Stomach (tissue), 9 donors: ENCODE data around the gene BCR. TPM values are rescaled to one million over a fixed set of nuclear protein-coding genes. Genes with fewer than 3 reads are reported as not detected.

ENCODE experiments used
- DNase-seq, 2 donors: peaks; one replicate each; pipeline versions ENCODE4 v3.0.0 to v3.0.0-alpha.2; 2013 to 2019
- H3K27ac ChIP-seq, 5 donors: fragments of 200-600 bp in 4 of 5; sonication (generic) in 4 of 5; one replicate each; pipeline ENCODE4 v1.5.1; 2013 to 2019; ENCODE audit warnings: mild to moderate bottlenecking in 1 of 5, moderate library complexity in 1 of 5
- H3K27me3 ChIP-seq, 3 donors: fragments of 200-600 bp; sonication (generic); one replicate each; pipeline ENCODE4 v1.5.1; 2017 to 2019; ENCODE audit warnings: mixed run types in 1 of 3
- H3K36me3 ChIP-seq, 4 donors: fragments of 200-600 bp; sonication (generic); 1 replicate in 3 of 4; 2 replicates in 1 of 4; pipeline ENCODE4 v1.5.1; 2016 to 2019
- H3K4me1 ChIP-seq, 4 donors: fragments of 200-600 bp; sonication (generic); one replicate each; pipeline ENCODE4 v1.5.1; 2016 to 2019
- H3K4me3 ChIP-seq, 4 donors: fragments of 200-600 bp; sonication (generic) in 3 of 4; one replicate each; pipeline ENCODE4 v1.5.1; 2016 to 2019; ENCODE audit warnings: mild to moderate bottlenecking in 1 of 4
- H3K9me3 ChIP-seq, 4 donors: fragments of 200-600 bp; sonication (generic); one replicate each; pipeline ENCODE4 v1.5.1; 2016 to 2019
- EP300 ChIP-seq: sonication (generic); formaldehyde crosslinking; IDR thresholded peaks from one replicate; pipeline ENCODE4 v1.6.1; 2017; ENCODE audit warnings: antibody characterized with exemption
- POLR2A ChIP-seq, 4 donors: fragments of 450-650 bp; IDR thresholded peaks; one replicate each; pipeline ENCODE4 v1.6.1; 2016; ENCODE audit warnings: antibody characterized with exemption in 4 of 4, control low read depth in 2 of 4, mild to moderate bottlenecking in 1 of 4, moderate library complexity in 1 of 4
- POLR2AphosphoS5 ChIP-seq, 3 donors: sonication (generic); formaldehyde crosslinking; IDR thresholded peaks; one replicate each; pipeline ENCODE4 v1.6.1; 2016; ENCODE audit warnings: antibody characterized with exemption in 3 of 3
- WGBS, 5 donors: extraction: QIAGEN DNeasy Blood & Tissue Kit in 3 of 5; methylation state at CpG; one replicate each; pipeline versions ENCODE4 v1.1.5 to v1.1.7; 2013 to 2018; 5-methylcytosine and 5-hydroxymethylcytosine counted together
- intact Hi-C: fragments of 100-400 bp; cut with DNase I; formaldehyde crosslinking; loops from one replicate; pipeline ENCODE4 v1.15.1; 2023; ENCODE audit warnings: low total_unique reads
- polyA plus RNA-seq, 3 donors: library from polyadenylated mRNA; stranded (reverse); fragments of 200-250 nt; gene quantifications; one replicate each; pipeline ENCODE4 v1.2.3, GENCODE V29; 2013
- total RNA-seq, 5 donors: library from RNA; depleted of rRNA; stranded (reverse); fragments of >200 nt; gene quantifications; one replicate each; pipeline versions ENCODE4 v1.1.0 to v1.2.3, GENCODE V29; 2014 to 2016
- TF ChIP-seq, protein P1 (sequence below), 7 experiments: fragments of 450-650 bp in 4 of 7; fragments of 200-600 bp in 3 of 7; sonication (generic) in 3 of 7; IDR thresholded peaks; one replicate each; pipeline ENCODE4 v1.5.1; 2016 to 2019; ENCODE audit warnings: antibody characterized with exemption in 7 of 7, control low read depth in 2 of 7, mild to moderate bottlenecking in 1 of 7
- donor health status: healthy with polysubstance abuse.
- donor health status: Bipolar disorder and iron deficiency.
- donor health status: healthy.

The BCR gene
- total and polyA plus RNA-seq, 8 donors: 10.4 to 80.1 (median 19.6) TPM

DNA sequence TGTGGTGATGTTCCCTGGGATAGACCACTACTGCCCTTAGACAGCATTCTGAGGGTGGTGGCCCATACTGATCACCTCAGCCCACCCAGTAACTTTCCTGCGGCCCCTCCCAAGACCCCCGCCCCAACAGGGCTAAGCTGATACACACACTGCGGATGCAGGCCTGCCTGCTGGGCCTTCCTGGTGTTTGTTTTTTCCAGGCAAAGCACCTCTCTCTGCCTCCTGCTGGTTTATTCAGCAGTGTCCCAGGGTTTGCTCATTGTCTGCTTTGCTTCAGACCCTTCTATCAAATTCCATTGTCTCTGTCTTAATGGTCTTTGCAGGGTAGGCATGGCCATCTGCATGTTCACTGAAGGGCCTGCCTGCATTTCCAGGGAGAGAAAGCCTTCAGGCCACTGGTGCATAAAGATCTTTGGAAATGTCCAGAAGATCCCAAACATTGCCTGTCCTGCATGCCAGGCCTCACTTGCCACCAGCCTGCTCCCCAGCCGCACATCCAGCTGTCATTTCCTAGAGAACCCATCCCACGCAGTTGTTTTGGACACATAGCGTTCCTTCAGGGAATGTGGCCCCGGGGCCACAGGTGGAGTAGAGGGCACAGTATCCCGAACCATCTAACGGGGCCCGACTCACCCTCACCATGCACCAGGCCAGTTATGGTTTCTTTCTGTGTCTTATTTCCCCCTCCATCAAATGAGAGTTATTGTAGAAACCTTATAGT lies 50.2 kb downstream of the BCR start:
- Histone ChIP-seq H3K4me1 (peaks cover 23 to 73% (median 52%) of the 10 kb centered on the region in 4 donors), H3K4me3 (no peak overlapping the region)

DNA sequence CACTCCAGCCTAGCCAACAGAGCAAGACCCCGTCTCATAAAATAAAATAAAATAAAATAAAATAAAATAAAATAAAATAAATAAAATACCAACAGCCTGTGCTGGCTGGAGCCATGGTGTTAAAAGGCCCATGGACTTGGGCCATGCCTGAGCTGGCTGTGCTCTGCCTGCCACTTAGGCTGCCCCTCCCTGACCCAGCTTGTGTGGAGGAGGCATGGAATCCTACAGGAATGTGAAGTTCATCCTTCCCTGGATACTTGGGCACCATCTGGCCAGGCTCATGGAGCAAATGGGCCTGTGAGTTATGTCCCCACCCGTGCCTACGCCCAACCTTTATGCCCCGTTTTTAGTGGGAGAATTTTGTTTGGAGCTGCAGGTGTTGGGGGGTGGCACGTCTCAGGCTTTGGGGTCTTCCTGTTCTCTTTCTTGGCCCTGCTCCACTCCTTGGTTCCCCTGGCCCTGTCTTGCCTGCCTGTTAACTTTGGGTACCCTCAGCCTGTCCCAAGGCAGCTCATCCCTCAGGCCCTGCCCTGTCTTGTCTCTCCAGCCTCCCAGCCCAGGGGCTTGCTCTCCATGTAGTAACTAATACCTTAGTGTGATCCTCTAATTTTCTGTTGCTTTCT lies 51.3 kb downstream of the BCR start:
- Histone ChIP-seq H3K27ac (no peak overlapping the region), H3K4me1 (peaks cover 14 to 72% (median 52%) of the 10 kb centered on the region in 4 donors), H3K9me3 (peaks cover 0 to 14% (median 7%) of the 10 kb centered on the region in 4 donors), H3K4me3 (no peak overlapping the region), H3K27me3 (no peaks in the 10 kb centered on the region), H3K36me3 (no peaks in the 10 kb centered on the region)
- intact Hi-C loops: no loop called here
- TF ChIP-seq POLR2A (IDR thresholded peaks at IDR 0.05): no peak
- TF ChIP-seq POLR2AphosphoS5 (IDR thresholded peaks at IDR 0.05): no peak
- TF ChIP-seq, protein P1, sequence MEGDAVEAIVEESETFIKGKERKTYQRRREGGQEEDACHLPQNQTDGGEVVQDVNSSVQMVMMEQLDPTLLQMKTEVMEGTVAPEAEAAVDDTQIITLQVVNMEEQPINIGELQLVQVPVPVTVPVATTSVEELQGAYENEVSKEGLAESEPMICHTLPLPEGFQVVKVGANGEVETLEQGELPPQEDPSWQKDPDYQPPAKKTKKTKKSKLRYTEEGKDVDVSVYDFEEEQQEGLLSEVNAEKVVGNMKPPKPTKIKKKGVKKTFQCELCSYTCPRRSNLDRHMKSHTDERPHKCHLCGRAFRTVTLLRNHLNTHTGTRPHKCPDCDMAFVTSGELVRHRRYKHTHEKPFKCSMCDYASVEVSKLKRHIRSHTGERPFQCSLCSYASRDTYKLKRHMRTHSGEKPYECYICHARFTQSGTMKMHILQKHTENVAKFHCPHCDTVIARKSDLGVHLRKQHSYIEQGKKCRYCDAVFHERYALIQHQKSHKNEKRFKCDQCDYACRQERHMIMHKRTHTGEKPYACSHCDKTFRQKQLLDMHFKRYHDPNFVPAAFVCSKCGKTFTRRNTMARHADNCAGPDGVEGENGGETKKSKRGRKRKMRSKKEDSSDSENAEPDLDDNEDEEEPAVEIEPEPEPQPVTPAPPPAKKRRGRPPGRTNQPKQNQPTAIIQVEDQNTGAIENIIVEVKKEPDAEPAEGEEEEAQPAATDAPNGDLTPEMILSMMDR (IDR thresholded peaks at IDR 0.05): no peak
- TF ChIP-seq EP300: no peak
- 84 to 96% (median 94%) methylated on average over 5 of the region's 5 CpGs for WGBS, 5 donors
- DNase-seq: no peak

More for the DNA sequence above, 50.2 kb downstream of the BCR start:
- H3K27me3 ChIP-seq: no peaks in the 10 kb centered on the region
- DNase-seq: no peak
- TF ChIP-seq POLR2A (IDR thresholded peaks at IDR 0.05): no peak
- TF ChIP-seq, protein P1 (IDR thresholded peaks at IDR 0.05): no peak
- TF ChIP-seq EP300: no peak
- TF ChIP-seq POLR2AphosphoS5 (IDR thresholded peaks at IDR 0.05): no peak
- H3K9me3 ChIP-seq: peaks cover 0 to 14% (median 7%) of the 10 kb centered on the region in 4 donors
- no peaks in the 10 kb centered on the region for H3K36me3 ChIP-seq
- WGBS, 5 donors: 90 to 97% (median 91%) methylated on average over 10 of the region's 10 CpGs
- no peak overlapping the region for H3K27ac ChIP-seq
- intact Hi-C loops: no loop called here

DNA sequence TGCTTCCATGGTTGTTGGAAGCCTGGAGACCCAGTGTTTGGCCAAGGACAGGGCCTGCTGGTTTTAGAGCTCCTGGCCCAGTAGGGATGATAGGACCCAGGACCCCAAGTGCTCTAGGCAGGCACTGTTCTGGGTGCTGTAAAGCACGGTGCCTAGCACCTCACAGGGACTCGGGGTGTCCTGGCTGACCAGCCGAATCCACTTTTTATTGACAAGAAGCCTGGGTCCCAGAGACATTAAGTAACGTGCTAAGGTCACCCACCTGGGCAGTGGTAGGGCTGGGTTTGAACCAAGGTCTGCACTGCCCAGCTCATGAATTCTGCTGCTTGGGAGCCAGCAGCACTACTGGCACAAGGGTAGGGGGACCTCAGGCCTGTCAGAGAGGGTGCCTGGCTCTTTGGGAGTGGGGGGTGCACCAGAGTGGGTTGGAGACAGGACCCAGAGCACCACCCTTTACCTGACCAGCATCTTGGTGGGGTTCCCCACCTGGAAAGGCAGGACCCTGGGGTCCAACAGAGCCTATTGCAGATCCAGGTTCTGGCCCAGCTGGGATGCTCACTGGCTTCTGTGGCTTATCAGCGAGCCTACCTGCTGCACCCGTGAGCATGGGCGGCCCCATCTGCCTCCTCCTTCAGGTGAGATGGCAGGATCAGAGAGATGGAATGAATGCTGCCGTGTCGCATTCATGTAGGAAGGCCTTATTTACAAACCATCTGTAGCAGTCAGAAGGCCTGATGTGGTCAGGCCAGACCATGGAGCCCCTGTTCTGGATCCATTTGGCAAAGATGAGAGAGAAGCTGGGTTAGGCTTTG lies 52.0 kb downstream of the BCR start:
- intact Hi-C loops: no loop called here
- WGBS, 5 donors: 91 to 100% (median 96%) methylated on average over 5 to 9 of the region's 9 CpGs
- Histone ChIP-seq H3K27me3 (no peaks in the 10 kb centered on the region), H3K4me3 (no peak overlapping the region), H3K4me1 (peaks cover 15 to 72% (median 53%) of the 10 kb centered on the region in 4 donors), H3K9me3 (peaks cover 0 to 14% (median 7%) of the 10 kb centered on the region in 4 donors), H3K27ac (no peak overlapping the region), H3K36me3 (no peaks in the 10 kb centered on the region)
- no peak for DNase-seq
- no peak for TF ChIP-seq POLR2AphosphoS5 (IDR thresholded peaks at IDR 0.05)
- no peak for TF ChIP-seq EP300
- TF ChIP-seq, protein P1 (IDR thresholded peaks at IDR 0.05): no peak
- TF ChIP-seq POLR2A (IDR thresholded peaks at IDR 0.05): no peak

GRCh38 chr22:23233084-23233531 lies 52.8 kb downstream of the BCR start:
- Histone ChIP-seq H3K4me3 (no peak overlapping the region), H3K27me3 (no peaks in the 10 kb centered on the region), H3K4me1 (peaks cover 19 to 79% (median 59%) of the 10 kb centered on the region in 4 donors), H3K36me3 (no peaks in the 10 kb centered on the region), H3K27ac (peak overlapping the region in 1 of 5 donors; percentile 2), H3K9me3 (peaks cover 0 to 9% (median 7%) of the 10 kb centered on the region in 4 donors)
- TF ChIP-seq EP300 (no peak), POLR2AphosphoS5 (IDR thresholded peaks at IDR 0.05) (no peak)
- TF ChIP-seq, protein P1 (IDR thresholded peaks at IDR 0.05): no peak
- WGBS, 5 donors: 47 to 74% (median 64%) methylated on average over 8 to 11 of the region's 11 CpGs
- no peak for DNase-seq
- intact Hi-C loops: no loop called here
